ENCODE results near the gene UNC45A. TPM values are rescaled to one million over a fixed set of nuclear protein-coding genes. Genes with fewer than 3 reads are reported as not detected.

Gene UNC45A
- total RNA-seq, 1 experiment from 2014 or later = 84.4 TPM

DNA sequence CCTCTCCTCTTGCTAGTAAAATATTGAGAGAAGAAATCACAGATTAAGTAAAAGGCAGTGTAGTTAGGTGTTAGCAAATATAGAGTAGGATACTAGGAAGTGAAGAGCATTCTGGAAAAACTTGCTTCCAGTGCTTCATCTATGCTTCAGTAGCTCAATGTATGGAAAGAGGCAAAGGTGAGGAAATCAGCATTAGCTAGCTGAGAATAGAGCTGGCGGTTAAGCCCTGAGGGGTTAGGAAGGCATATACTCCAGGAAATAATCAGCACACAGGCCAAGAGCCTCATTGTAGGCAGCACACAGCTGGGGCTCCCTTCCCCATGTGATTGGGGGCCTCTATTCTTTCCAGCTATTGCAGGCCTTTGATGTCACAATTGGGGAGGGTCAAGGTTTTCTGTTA, 33.3 kb downstream of the UNC45A start:
- intact Hi-C loops (cut with micrococcal nuclease; ENCODE audit: unreplicated experiment) = no loop called here
- Histone ChIP-seq H3K27me3 (ENCODE audit: control insufficient read depth, insufficient read depth, low read length) (no peaks in the 10 kb centered on the region), H3K9me3 (ENCODE audit: control insufficient read depth, insufficient read depth, low read depth, low read length) (no peaks in the 10 kb centered on the region), H3K4me1 (ENCODE audit: control insufficient read depth, insufficient read depth, low read length) (no peaks in the 10 kb centered on the region), H3K4me3 (ENCODE audit: low read depth in 2 of 2, low read length in 2 of 2) (no peak overlapping the region), H3K27ac (ENCODE audit: low read length) (0 out of 2 replicates have a peak overlapping the region, but pooled peaks have one; percentile 23), H3K36me3 (ENCODE audit: control insufficient read depth, insufficient read depth, low read length) (peaks cover 50% of the 10 kb centered on the region)
- DNase-seq (ENCODE audit: low read depth, low spot score) (no peak), ATAC-seq (no peak)
- no TSS peak for BruUV-seq (replicated peaks)
- TF ChIP-seq SIN3A (IDR thresholded peaks at IDR 0.05; ENCODE audit: borderline replicate concordance, insufficient read depth, low read depth, low read length) = no peak
- TF ChIP-seq, protein P1, sequence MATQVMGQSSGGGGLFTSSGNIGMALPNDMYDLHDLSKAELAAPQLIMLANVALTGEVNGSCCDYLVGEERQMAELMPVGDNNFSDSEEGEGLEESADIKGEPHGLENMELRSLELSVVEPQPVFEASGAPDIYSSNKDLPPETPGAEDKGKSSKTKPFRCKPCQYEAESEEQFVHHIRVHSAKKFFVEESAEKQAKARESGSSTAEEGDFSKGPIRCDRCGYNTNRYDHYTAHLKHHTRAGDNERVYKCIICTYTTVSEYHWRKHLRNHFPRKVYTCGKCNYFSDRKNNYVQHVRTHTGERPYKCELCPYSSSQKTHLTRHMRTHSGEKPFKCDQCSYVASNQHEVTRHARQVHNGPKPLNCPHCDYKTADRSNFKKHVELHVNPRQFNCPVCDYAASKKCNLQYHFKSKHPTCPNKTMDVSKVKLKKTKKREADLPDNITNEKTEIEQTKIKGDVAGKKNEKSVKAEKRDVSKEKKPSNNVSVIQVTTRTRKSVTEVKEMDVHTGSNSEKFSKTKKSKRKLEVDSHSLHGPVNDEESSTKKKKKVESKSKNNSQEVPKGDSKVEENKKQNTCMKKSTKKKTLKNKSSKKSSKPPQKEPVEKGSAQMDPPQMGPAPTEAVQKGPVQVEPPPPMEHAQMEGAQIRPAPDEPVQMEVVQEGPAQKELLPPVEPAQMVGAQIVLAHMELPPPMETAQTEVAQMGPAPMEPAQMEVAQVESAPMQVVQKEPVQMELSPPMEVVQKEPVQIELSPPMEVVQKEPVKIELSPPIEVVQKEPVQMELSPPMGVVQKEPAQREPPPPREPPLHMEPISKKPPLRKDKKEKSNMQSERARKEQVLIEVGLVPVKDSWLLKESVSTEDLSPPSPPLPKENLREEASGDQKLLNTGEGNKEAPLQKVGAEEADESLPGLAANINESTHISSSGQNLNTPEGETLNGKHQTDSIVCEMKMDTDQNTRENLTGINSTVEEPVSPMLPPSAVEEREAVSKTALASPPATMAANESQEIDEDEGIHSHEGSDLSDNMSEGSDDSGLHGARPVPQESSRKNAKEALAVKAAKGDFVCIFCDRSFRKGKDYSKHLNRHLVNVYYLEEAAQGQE (IDR thresholded peaks at IDR 0.05; ENCODE audit: insufficient read depth in 1 of 2, low read depth in 2 of 2, low read length in 1 of 2) = no peak
- TF ChIP-seq, protein P2, sequence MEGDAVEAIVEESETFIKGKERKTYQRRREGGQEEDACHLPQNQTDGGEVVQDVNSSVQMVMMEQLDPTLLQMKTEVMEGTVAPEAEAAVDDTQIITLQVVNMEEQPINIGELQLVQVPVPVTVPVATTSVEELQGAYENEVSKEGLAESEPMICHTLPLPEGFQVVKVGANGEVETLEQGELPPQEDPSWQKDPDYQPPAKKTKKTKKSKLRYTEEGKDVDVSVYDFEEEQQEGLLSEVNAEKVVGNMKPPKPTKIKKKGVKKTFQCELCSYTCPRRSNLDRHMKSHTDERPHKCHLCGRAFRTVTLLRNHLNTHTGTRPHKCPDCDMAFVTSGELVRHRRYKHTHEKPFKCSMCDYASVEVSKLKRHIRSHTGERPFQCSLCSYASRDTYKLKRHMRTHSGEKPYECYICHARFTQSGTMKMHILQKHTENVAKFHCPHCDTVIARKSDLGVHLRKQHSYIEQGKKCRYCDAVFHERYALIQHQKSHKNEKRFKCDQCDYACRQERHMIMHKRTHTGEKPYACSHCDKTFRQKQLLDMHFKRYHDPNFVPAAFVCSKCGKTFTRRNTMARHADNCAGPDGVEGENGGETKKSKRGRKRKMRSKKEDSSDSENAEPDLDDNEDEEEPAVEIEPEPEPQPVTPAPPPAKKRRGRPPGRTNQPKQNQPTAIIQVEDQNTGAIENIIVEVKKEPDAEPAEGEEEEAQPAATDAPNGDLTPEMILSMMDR (IDR thresholded peaks at IDR 0.05) = no peak
- TF ChIP-seq POLR2AphosphoS5 (IDR thresholded peaks at IDR 0.05; ENCODE audit: low read depth, low read length) = no peak
- ChIA-PET CTCF (no interaction called here), POLR2A (no interaction called here)
- in situ Hi-C loops (cut with HindIII; ENCODE audit: low pct_unique_long_range_greater_than_20kb, low sequenced_read_pairs) = no loop called here

DNA sequence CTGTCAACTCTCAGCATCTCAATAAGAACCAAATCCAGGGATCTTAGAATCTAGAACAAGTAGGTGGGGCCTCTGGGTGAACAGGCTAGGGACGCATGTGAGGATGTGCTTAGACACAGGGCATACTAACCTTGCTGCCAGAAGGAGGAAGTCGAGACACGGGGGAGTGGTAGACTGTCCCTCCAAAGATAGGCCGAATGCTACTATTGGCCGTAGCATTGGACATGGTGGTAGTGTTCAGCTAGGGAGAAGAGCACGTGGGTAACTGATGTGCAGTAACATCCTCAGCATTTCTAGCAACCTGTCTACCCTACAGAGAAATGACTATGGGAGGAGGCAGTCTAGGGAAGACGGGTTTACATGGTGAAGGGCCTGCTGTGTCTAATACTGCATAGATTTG, 35.2 kb downstream of the UNC45A start:
- Histone ChIP-seq H3K4me1 (ENCODE audit: control insufficient read depth, insufficient read depth, low read length) (no peaks in the 10 kb centered on the region), H3K9me3 (ENCODE audit: control insufficient read depth, insufficient read depth, low read depth, low read length) (no peaks in the 10 kb centered on the region), H3K36me3 (ENCODE audit: control insufficient read depth, insufficient read depth, low read length) (peaks cover 46% of the 10 kb centered on the region), H3K27ac (ENCODE audit: low read length) (no peak overlapping the region), H3K4me3 (ENCODE audit: low read depth in 2 of 2, low read length in 2 of 2) (no peak overlapping the region), H3K27me3 (ENCODE audit: control insufficient read depth, insufficient read depth, low read length) (no peaks in the 10 kb centered on the region)
- DNase-seq (ENCODE audit: low read depth, low spot score) (no peak), ATAC-seq (no peak)
- intact Hi-C loops (cut with micrococcal nuclease; ENCODE audit: unreplicated experiment) (no loop called here), in situ Hi-C loops (cut with HindIII; ENCODE audit: low pct_unique_long_range_greater_than_20kb, low sequenced_read_pairs) (no loop called here)
- TF ChIP-seq, protein P2 (IDR thresholded peaks at IDR 0.05) = no peak
- TF ChIP-seq, protein P1 (IDR thresholded peaks at IDR 0.05; ENCODE audit: insufficient read depth in 1 of 2, low read depth in 2 of 2, low read length in 1 of 2) = no peak
- TF ChIP-seq SIN3A (IDR thresholded peaks at IDR 0.05; ENCODE audit: borderline replicate concordance, insufficient read depth, low read depth, low read length) = no peak
- TF ChIP-seq TCF7L2 (IDR thresholded peaks at IDR 0.05; ENCODE audit: low read depth, low read length) = no peak
- TF ChIP-seq POLR2AphosphoS5 (IDR thresholded peaks at IDR 0.05; ENCODE audit: low read depth, low read length) = no peak
- ChIA-PET CTCF (interaction anchor here (0.7 kb wide), 1 partner anchor 62 kb away, joined by 3 read pairs; no protein-coding TSS in a partner anchor), POLR2A (no interaction called here)
- BruUV-seq (replicated peaks) = no TSS peak

Measured in Panc1 (cell line).